HepG2 (cell line): ENCODE results near the gene TP53. TPM values are rescaled to one million over a fixed set of nuclear protein-coding genes. Genes with fewer than 3 reads are reported as not detected.
A peak's percentile ranks its signal among the peaks of the same experiment; 100 is the strongest.

Experiments used
- ERF ChIP-seq: IDR thresholded peaks from 2 replicates; pipeline ENCODE4 v1.6.1; 2018; ENCODE audit warnings: missing biosample characterization, missing genetic modification reagents
- FOXA3 ChIP-seq: IDR thresholded peaks from 2 replicates; pipeline ENCODE4 v1.6.1; 2016; ENCODE audit warnings: missing genetic modification reagents, missing compliant biosample characterization
- GATAD1 ChIP-seq: IDR thresholded peaks from 2 replicates; pipeline ENCODE4 v1.6.1; 2016; ENCODE audit warnings: missing genetic modification reagents, missing compliant biosample characterization
- ISL2 ChIP-seq: sonication (generic); formaldehyde crosslinking; IDR thresholded peaks from 2 replicates; pipeline ENCODE4 v1.5.0; 2020; ENCODE audit warnings: missing genetic modification reagents
- MBNL3 ChIP-seq: fragments of 250-450 bp; sonication (Bioruptor Pico); conservative IDR thresholded peaks from 2 replicates; pipeline ENCODE4 v1.8.0; 2022; ENCODE audit warnings: mild to moderate bottlenecking, inconsistent platforms
- MXD1 ChIP-seq: sonication (generic); formaldehyde crosslinking; IDR thresholded peaks from 2 replicates; pipeline ENCODE4 v1.4.0; 2020; ENCODE audit warnings: mild to moderate bottlenecking, missing genetic modification reagents
- NKX3-1 ChIP-seq: sonication (generic); formaldehyde crosslinking; IDR thresholded peaks from 2 replicates; pipeline ENCODE4 v1.5.0; 2020; ENCODE audit warnings: missing genetic modification reagents
- NR2C2 ChIP-seq: sonication (generic); formaldehyde crosslinking; IDR thresholded peaks from 2 replicates; pipeline ENCODE4 v1.4.0; 2020; ENCODE audit warnings: missing genetic modification reagents, mild to moderate bottlenecking, moderate library complexity, borderline replicate concordance
- NR3C1 ChIP-seq: sonication (generic); formaldehyde crosslinking; IDR thresholded peaks from 2 replicates; pipeline ENCODE4 v1.4.0; 2020; ENCODE audit warnings: missing genetic modification reagents
- POGK ChIP-seq: sonication (generic); formaldehyde crosslinking; conservative IDR thresholded peaks from 2 replicates; pipeline ENCODE4 v1.8.0; 2022; ENCODE audit warnings: mild to moderate bottlenecking, moderate library complexity, missing genetic modification reagents
- REXO4 ChIP-seq: sonication (generic); formaldehyde crosslinking; IDR thresholded peaks from 2 replicates; pipeline ENCODE4 v1.8.0; 2022; ENCODE audit warnings: missing genetic modification reagents, mild to moderate bottlenecking, borderline replicate concordance
- SCMH1 ChIP-seq: sonication (generic); formaldehyde crosslinking; IDR thresholded peaks from 2 replicates; pipeline ENCODE4 v1.9.0; 2021; ENCODE audit warnings: missing genetic modification reagents, mild to moderate bottlenecking, borderline replicate concordance
- SP5 ChIP-seq: IDR thresholded peaks from 2 replicates; pipeline ENCODE4 v1.6.1; 2016; ENCODE audit warnings: low read depth, borderline replicate concordance
- ZEB1 ChIP-seq: IDR thresholded peaks from 2 replicates; pipeline ENCODE4 v1.6.1; 2012; ENCODE audit warnings: mild to moderate bottlenecking, low read depth, inconsistent platforms; ENCODE audit not compliant: insufficient replicate concordance
- ZNF101 ChIP-seq: sonication (generic); formaldehyde crosslinking; IDR thresholded peaks from 2 replicates; pipeline ENCODE4 v1.4.0; 2020; ENCODE audit warnings: mild to moderate bottlenecking, low read depth, missing genetic modification reagents, borderline replicate concordance
- ZNF18 ChIP-seq: sonication (generic); formaldehyde crosslinking; IDR thresholded peaks from 2 replicates; pipeline ENCODE4 v1.8.0; 2022; ENCODE audit warnings: mild to moderate bottlenecking, missing genetic modification reagents; ENCODE audit not compliant: insufficient replicate concordance
- ZNF292 ChIP-seq: sonication (generic); formaldehyde crosslinking; IDR thresholded peaks from 2 replicates; pipeline ENCODE4 v1.8.1; 2022; ENCODE audit warnings: mild to moderate bottlenecking, low read depth, missing genetic modification reagents, borderline replicate concordance
- ZNF30 ChIP-seq: sonication (generic); formaldehyde crosslinking; IDR thresholded peaks from 2 replicates; pipeline ENCODE4 v1.5.0; 2020; ENCODE audit warnings: mild to moderate bottlenecking, missing genetic modification reagents
- ZNF350 ChIP-seq: sonication (generic); formaldehyde crosslinking; IDR thresholded peaks from 2 replicates; pipeline ENCODE4 v1.4.0; 2020; ENCODE audit warnings: mild to moderate bottlenecking, low read depth, missing genetic modification reagents, borderline replicate concordance
- ZNF430 ChIP-seq: sonication (generic); formaldehyde crosslinking; IDR thresholded peaks from 2 replicates; pipeline ENCODE4 v1.9.0; 2021; ENCODE audit warnings: mild to moderate bottlenecking, missing genetic modification reagents
- ZNF615 ChIP-seq: sonication (generic); formaldehyde crosslinking; IDR thresholded peaks from 2 replicates; pipeline ENCODE4 v1.5.0; 2020; ENCODE audit warnings: mild to moderate bottlenecking, missing genetic modification reagents, borderline replicate concordance
- ZNF788 ChIP-seq: sonication (generic); formaldehyde crosslinking; IDR thresholded peaks from 2 replicates; pipeline ENCODE4 v1.5.0; 2020; ENCODE audit warnings: mild to moderate bottlenecking, missing genetic modification reagents, borderline replicate concordance
- polyA plus RNA-seq, 8 experiments: library from polyadenylated mRNA; depleted of rRNA in 3 of 8; stranded (reverse) in 7 of 8; unstranded in 1 of 8; fragments of >200 nt; fragmentation: Illumina TruSeq in 4 of 8; extraction: Trizol in 4 of 8; gene quantifications; 2 replicates each; pipeline versions ENCODE4 v1.2.1 to v1.2.3, GENCODE V29; 2011 to 2016; ENCODE audit warnings: low read depth in 4 of 8, missing spikeins in 1 of 8, mixed read lengths in 1 of 8; ENCODE audit not compliant: insufficient read depth in 1 of 8
- total RNA-seq, 5 experiments: library from RNA; depleted of rRNA; stranded (reverse); fragments of >200 nt; fragmentation: Illumina TruSeq; extraction: Trizol; gene quantifications; 2 replicates each; pipeline ENCODE4 v1.2.3, GENCODE V29; 2016; ENCODE audit warnings: low read depth in 1 of 5
- TF ChIP-seq, protein P1 (sequence below): sonication (generic); formaldehyde crosslinking; IDR thresholded peaks from 2 replicates; pipeline ENCODE4 v1.4.0; 2020; ENCODE audit warnings: missing genetic modification reagents

The TP53 gene
- total and polyA plus RNA-seq, 2 of the 13 experiments (the other 11 are each of a cell fraction or from before 2014, with no cell fraction given): 17.1 to 29.9 TPM

DNA sequence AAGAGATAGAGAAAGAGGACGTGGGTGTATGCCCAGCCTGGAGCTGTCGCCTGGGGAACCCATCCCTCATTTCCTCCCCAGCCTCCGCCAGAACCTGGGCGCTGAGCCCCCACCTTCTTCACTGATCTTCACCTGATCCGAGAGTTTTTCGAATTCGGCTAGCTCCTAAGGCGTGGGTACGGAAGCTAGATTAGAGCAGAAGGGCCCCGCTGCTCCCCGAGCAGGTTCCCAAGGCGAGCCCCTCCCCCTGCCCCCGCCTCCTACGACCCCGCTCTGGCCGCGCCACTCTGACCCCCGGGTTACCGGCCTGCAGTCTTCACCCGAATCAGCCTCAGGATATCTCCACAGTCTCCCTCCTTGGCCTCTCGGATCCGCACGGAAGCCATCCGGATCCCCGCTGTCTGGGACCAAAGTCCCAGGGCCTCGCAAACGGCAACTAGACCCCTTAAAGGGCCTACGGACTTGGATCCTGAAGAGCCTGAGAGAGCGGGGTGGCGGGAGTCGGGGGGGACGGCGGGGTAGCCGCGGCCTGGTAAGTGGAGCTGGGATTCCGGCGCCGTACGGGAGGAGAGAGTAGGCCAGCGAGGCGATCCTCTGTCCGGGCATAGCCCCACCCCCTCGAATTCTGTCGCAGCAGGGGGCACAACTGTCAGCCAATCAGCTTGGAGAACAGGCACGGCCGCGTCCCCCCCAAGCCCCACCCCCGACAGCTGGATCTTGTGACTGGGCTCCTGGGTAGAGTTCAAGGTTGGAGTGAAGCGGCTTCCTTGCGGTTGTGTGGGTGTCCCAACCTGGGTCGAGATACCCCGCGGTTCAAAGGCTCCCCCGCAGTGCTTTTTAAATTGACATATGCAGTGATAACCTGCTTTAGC is 59.8 kb downstream of the TP53 start, which contains the start of gene SAT2 (continued):
- TF ChIP-seq NKX3-1 (peak; percentile 22; the same call in 1 of the 2 replicates), ZNF18 (CRISPR knock-in tag) (no peak), MXD1 (peak; percentile 53; the same call in 1 of the 2 replicates), ZNF430 (CRISPR knock-in tag) (peak; percentile 81; the same call in 1 of the 2 replicates), REXO4 (CRISPR knock-in tag) (no peak), ZEB1 (peak; percentile 66), ISL2 (CRISPR knock-in tag) (peak; percentile 69), SP5 (CRISPR knock-in tag) (no peak), NR2C2 (peak; percentile 78), GATAD1 (CRISPR knock-in tag) (0 out of 2 replicates have a peak, but pooled peaks have one; percentile 31), ZNF350 (CRISPR knock-in tag) (no peak; the same call in 1 of the 2 replicates), MBNL3 (CRISPR knock-in tag) (no peak), NR3C1 (no peak), POGK (CRISPR knock-in tag) (peak; percentile 43; the same call in 1 of the 2 replicates), ZNF292 (CRISPR knock-in tag) (peak; percentile 65; the same call in 1 of the 2 replicates), ZNF615 (no peak), ZNF788 (CRISPR knock-in tag) (peak; percentile 54; the same call in 1 of the 2 replicates), ERF (CRISPR knock-in tag) (peak; percentile 62; the same call in 1 of the 2 replicates), ZNF30 (no peak), FOXA3 (CRISPR knock-in tag) (peak; percentile 19), SCMH1 (CRISPR knock-in tag) (no peak), ZNF101 (CRISPR knock-in tag) (no peak)
- TF ChIP-seq, protein P1, sequence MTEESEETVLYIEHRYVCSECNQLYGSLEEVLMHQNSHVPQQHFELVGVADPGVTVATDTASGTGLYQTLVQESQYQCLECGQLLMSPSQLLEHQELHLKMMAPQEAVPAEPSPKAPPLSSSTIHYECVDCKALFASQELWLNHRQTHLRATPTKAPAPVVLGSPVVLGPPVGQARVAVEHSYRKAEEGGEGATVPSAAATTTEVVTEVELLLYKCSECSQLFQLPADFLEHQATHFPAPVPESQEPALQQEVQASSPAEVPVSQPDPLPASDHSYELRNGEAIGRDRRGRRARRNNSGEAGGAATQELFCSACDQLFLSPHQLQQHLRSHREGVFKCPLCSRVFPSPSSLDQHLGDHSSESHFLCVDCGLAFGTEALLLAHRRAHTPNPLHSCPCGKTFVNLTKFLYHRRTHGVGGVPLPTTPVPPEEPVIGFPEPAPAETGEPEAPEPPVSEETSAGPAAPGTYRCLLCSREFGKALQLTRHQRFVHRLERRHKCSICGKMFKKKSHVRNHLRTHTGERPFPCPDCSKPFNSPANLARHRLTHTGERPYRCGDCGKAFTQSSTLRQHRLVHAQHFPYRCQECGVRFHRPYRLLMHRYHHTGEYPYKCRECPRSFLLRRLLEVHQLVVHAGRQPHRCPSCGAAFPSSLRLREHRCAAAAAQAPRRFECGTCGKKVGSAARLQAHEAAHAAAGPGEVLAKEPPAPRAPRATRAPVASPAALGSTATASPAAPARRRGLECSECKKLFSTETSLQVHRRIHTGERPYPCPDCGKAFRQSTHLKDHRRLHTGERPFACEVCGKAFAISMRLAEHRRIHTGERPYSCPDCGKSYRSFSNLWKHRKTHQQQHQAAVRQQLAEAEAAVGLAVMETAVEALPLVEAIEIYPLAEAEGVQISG (CRISPR knock-in tag): peak; percentile 64
